Esophagus muscularis mucosa (tissue), 4 donors: ENCODE measurements around the gene VSIG4. TPM values are rescaled to one million over a fixed set of nuclear protein-coding genes. Genes with fewer than 3 reads are reported as not detected.

Experiments used
- DNase-seq: peaks from one replicate; pipeline ENCODE4 v3.0.0-alpha.2; 2017; ENCODE audit errors: extremely low spot score
- H3K27ac ChIP-seq, 4 donors: fragments of 200-600 bp; sonication (generic); replicated peaks in 1 of 4; 1 replicate in 3 of 4; 2 replicates in 1 of 4; pipeline ENCODE4 v1.5.1; 2016 to 2019; ENCODE audit warnings: mild to moderate bottlenecking in 1 of 4
- H3K27me3 ChIP-seq, 4 donors: fragments of 200-600 bp; sonication (generic); one replicate each; pipeline versions ENCODE4 v1.5.1 to v1.6.0; 2016 to 2019
- H3K36me3 ChIP-seq, 4 donors: fragments of 200-600 bp; sonication (generic); one replicate each; pipeline ENCODE4 v1.5.1; 2016 to 2019
- H3K4me1 ChIP-seq, 4 donors: fragments of 200-600 bp; sonication (generic); one replicate each; pipeline ENCODE4 v1.5.1; 2016 to 2019
- H3K4me3 ChIP-seq, 4 donors: fragments of 200-600 bp; sonication (generic); 1 replicate in 2 of 4; 2 replicates in 2 of 4; pipeline ENCODE4 v1.5.1; 2016 to 2019; ENCODE audit warnings: mild to moderate bottlenecking in 4 of 4, moderate library complexity in 1 of 4
- H3K9me3 ChIP-seq, 4 donors: fragments of 200-600 bp; sonication (generic); 1 replicate in 3 of 4; 2 replicates in 1 of 4; pipeline ENCODE4 v1.5.1; 2016 to 2019
- EP300 ChIP-seq: sonication (generic); formaldehyde crosslinking; IDR thresholded peaks from one replicate; pipeline ENCODE4 v1.6.1; 2017; ENCODE audit warnings: antibody characterized with exemption
- POLR2A ChIP-seq: fragments of 450-650 bp; IDR thresholded peaks from one replicate; pipeline ENCODE4 v1.6.1; 2017; ENCODE audit warnings: antibody characterized with exemption, moderate library complexity, mild to moderate bottlenecking, low read depth
- POLR2AphosphoS5 ChIP-seq, 2 donors: sonication (generic); formaldehyde crosslinking; IDR thresholded peaks; one replicate each; pipeline ENCODE4 v1.6.1; 2017; ENCODE audit warnings: antibody characterized with exemption in 2 of 2
- WGBS: methylation state at CpG from one replicate; pipeline ENCODE4 v1.1.5; 2018; 5-methylcytosine and 5-hydroxymethylcytosine counted together
- intact Hi-C: fragments of 100-400 bp; cut with DNase I; formaldehyde crosslinking; loops from one replicate; pipeline ENCODE4 v1.15.1; 2023
- total RNA-seq, 4 donors: library from RNA; depleted of rRNA; stranded (reverse); fragments of >200 nt; gene quantifications; one replicate each; pipeline versions ENCODE4 v1.1.0 to v1.2.1, GENCODE V29; 2016
- TF ChIP-seq, protein P1 (sequence below), 3 experiments: fragments of 200-600 bp in 2 of 3; fragments of 450-650 bp in 1 of 3; sonication (generic) in 2 of 3; IDR thresholded peaks; one replicate each; pipeline ENCODE4 v1.5.1; 2017 to 2019; ENCODE audit warnings: antibody characterized with exemption in 3 of 3, mild to moderate bottlenecking in 2 of 3, moderate library complexity in 1 of 3

The VSIG4 gene
- total RNA-seq, 4 donors from 2014 or later: 64.0 to 164 (median 114) TPM

DNA sequence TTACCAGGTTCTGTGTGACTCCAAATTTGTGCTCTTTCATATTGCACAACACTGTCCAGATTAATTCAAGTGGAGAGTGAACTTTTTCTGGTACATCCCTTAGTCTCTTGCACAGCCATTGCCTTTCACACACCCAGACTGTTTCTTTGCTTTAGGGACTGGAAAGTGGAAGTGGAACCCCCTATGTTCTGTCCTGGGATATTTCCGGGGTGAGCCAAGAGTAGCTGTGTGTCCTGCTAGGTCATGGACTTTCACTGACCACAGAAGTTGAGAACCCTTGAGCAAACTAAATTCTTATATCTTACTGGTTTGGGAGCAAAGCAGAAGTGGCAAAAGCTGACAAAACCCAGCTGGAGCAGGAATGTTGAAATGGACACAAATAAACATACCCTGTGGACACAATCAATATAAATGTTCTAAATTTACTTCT is 10.3 kb upstream of the VSIG4 start:
- intact Hi-C loops: no loop called here
- peaks cover 0 to 3% (median 0%) of the 10 kb centered on the region in 4 donors for H3K27me3 ChIP-seq
- H3K9me3 ChIP-seq: no peaks in the 10 kb centered on the region
- no peaks in the 10 kb centered on the region for H3K4me1 ChIP-seq
- no peak overlapping the region for H3K4me3 ChIP-seq
- TF ChIP-seq POLR2AphosphoS5 (IDR thresholded peaks at IDR 0.05): no peak
- TF ChIP-seq, protein P1, sequence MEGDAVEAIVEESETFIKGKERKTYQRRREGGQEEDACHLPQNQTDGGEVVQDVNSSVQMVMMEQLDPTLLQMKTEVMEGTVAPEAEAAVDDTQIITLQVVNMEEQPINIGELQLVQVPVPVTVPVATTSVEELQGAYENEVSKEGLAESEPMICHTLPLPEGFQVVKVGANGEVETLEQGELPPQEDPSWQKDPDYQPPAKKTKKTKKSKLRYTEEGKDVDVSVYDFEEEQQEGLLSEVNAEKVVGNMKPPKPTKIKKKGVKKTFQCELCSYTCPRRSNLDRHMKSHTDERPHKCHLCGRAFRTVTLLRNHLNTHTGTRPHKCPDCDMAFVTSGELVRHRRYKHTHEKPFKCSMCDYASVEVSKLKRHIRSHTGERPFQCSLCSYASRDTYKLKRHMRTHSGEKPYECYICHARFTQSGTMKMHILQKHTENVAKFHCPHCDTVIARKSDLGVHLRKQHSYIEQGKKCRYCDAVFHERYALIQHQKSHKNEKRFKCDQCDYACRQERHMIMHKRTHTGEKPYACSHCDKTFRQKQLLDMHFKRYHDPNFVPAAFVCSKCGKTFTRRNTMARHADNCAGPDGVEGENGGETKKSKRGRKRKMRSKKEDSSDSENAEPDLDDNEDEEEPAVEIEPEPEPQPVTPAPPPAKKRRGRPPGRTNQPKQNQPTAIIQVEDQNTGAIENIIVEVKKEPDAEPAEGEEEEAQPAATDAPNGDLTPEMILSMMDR (IDR thresholded peaks at IDR 0.05): no peak
- no peak for TF ChIP-seq POLR2A
- TF ChIP-seq EP300: no peak
- DNase-seq: no peak
- 54% methylated on average over 1 of the region's 1 CpG for WGBS
- H3K27ac ChIP-seq: no peak overlapping the region
- H3K36me3 ChIP-seq: no peaks in the 10 kb centered on the region

DNA sequence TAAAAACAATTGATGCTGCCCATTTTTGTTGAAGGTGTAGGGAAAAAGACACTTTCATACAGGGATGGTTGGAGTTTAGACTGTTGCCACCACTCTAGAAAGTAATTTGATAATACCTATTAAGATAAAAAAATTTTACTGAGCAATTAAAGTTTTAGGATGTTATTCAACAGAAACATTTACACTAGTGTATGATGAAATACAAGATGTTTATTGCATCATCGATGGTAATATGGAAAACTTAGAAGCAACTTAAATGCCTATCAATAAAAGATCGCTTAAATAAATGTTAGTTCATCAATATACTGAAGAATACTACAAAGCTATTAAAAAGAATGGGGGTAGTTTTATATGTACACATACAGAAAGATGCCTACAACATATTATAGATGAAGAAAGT is 9.2 kb upstream of the VSIG4 start:
- WGBS: 80% methylated on average over 2 of the region's 2 CpGs
- Histone ChIP-seq H3K27me3 (no peaks in the 10 kb centered on the region), H3K9me3 (no peaks in the 10 kb centered on the region), H3K36me3 (no peaks in the 10 kb centered on the region), H3K27ac (no peak overlapping the region), H3K4me1 (no peaks in the 10 kb centered on the region), H3K4me3 (no peak overlapping the region)
- DNase-seq: no peak
- intact Hi-C loops: no loop called here
- no peak for TF ChIP-seq POLR2AphosphoS5 (IDR thresholded peaks at IDR 0.05)
- TF ChIP-seq, protein P1 (IDR thresholded peaks at IDR 0.05): no peak
- TF ChIP-seq EP300: no peak
- TF ChIP-seq POLR2A: no peak

DNA sequence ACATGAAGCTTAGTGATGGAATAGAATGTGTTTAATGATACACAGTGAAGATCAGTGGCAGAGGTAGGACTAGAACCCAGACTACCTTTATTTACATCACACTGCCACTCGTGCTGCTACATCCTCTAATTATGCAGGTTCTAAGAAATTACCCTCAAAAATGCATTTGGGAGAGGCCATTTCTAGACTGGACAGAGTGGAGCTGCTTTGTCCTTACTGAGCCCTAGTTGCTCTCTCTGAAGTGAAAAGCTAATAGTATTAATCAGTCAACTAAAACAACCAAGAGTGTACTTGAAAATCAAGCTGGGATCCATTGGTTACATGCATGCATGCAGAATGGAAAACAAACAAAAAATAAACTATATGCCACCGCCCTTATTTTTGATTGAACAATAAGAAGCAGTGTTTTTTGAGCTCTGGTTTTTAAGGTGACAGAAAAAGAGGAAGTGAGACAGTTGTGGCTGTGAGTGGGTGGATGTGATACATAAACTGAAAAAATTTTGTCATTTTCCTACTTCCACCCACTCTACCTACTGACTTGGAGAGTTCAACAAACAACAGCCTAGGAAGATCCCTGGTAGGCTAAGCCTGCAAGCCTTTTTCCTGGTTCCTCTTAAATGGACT is 6.8 kb upstream of the VSIG4 start:
- Histone ChIP-seq H3K4me3 (no peak overlapping the region), H3K36me3 (no peaks in the 10 kb centered on the region), H3K9me3 (no peaks in the 10 kb centered on the region), H3K4me1 (no peaks in the 10 kb centered on the region), H3K27me3 (no peaks in the 10 kb centered on the region), H3K27ac (no peak overlapping the region)
- intact Hi-C loops: no loop called here
- WGBS: 38% methylated on average over 2 of the region's 2 CpGs
- DNase-seq: no peak
- TF ChIP-seq EP300: no peak

DNA sequence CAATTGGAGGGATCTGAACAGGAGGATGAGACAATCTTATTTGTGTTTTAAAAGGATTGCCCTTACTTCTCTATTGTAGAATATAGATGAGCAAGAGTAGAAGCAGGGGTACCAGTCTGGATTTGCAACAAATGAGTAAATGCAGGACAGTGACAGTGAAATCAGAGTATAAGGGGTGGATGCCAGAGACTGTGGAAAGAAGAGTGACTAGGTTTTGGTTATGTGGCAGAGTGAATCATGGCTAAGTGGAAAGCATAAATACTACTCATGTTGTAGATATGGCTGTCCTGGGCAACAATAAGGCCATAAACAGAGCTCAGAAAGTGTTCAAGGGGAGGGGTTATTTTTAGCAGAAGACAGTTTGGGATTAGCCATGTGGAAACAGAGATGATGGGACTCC is 6.0 kb upstream of the VSIG4 start:
- Histone ChIP-seq H3K9me3 (no peaks in the 10 kb centered on the region), H3K4me3 (no peak overlapping the region), H3K4me1 (no peaks in the 10 kb centered on the region), H3K27ac (no peak overlapping the region), H3K36me3 (no peaks in the 10 kb centered on the region), H3K27me3 (no peaks in the 10 kb centered on the region)
- intact Hi-C loops: no loop called here
- TF ChIP-seq EP300 (no peak), POLR2AphosphoS5 (IDR thresholded peaks at IDR 0.05) (no peak), POLR2A (no peak)
- TF ChIP-seq, protein P1 (IDR thresholded peaks at IDR 0.05): no peak
- DNase-seq: no peak

DNA sequence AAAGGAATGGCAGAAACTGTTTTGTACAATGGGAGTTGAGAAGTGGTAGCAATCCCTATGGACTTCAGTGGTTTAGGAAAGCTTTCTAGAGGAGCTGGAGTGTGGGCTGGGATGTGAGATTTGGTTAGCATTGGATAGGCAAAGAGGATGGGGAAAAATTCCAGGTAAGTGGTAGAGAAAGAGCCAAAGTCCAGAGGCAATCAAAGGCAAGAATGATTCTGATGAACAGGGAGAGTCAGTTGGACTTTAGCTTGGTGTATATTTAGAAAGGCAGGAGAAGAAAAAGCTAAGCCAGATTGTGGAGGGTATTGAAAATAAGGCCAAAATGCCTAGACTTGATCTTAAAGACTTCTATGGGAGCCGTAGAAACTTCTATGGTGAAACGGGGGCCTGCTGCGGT is 3.7 kb upstream of the VSIG4 start:
- no peak overlapping the region for H3K4me3 ChIP-seq
- H3K27me3 ChIP-seq: no peaks in the 10 kb centered on the region
- TF ChIP-seq POLR2AphosphoS5 (IDR thresholded peaks at IDR 0.05) (no peak), EP300 (no peak), POLR2A (no peak)
- TF ChIP-seq, protein P1 (IDR thresholded peaks at IDR 0.05): no peak
- intact Hi-C loops: no loop called here
- no peak for DNase-seq
- WGBS: 89% methylated on average over 3 of the region's 3 CpGs
- H3K36me3 ChIP-seq: no peaks in the 10 kb centered on the region
- no peak overlapping the region for H3K27ac ChIP-seq
- H3K9me3 ChIP-seq: no peaks in the 10 kb centered on the region
- H3K4me1 ChIP-seq: no peaks in the 10 kb centered on the region
